HFFc6 (cell line): ENCODE data around the gene PSMG4. TPM values are rescaled to one million over a fixed set of nuclear protein-coding genes. Genes with fewer than 3 reads are reported as not detected.

Experiments
- DNase-seq: peaks from one replicate; pipeline ENCODE4 v3.0.0-alpha.2; 2018
- H3K27ac Mint-ChIP-seq: 2 replicates; pipeline ENCODE4 v1.8.0; 2020; ENCODE audit warnings: mild to moderate bottlenecking, mixed read lengths
- H3K27me3 Mint-ChIP-seq: 2 replicates; pipeline ENCODE4 v1.8.0; 2021; ENCODE audit warnings: mild to moderate bottlenecking, moderate library complexity, mixed read lengths; ENCODE audit not compliant: insufficient read depth
- H3K36me3 Mint-ChIP-seq: 2 replicates; pipeline ENCODE4 v1.8.0; 2021; ENCODE audit warnings: low read depth, mixed read lengths
- H3K4me1 Mint-ChIP-seq: 2 replicates; pipeline ENCODE4 v1.8.0; 2020; ENCODE audit warnings: low read depth, mixed read lengths
- H3K4me3 Mint-ChIP-seq: 2 replicates; pipeline ENCODE4 v1.8.0; 2020; ENCODE audit warnings: mild to moderate bottlenecking, moderate library complexity, mixed read lengths
- H3K9me3 Mint-ChIP-seq: 2 replicates; pipeline ENCODE4 v1.8.0; 2020; ENCODE audit warnings: mild to moderate bottlenecking, mixed read lengths
- CTCF ChIP-seq: fragments of 200-600 bp; sonication (generic); IDR thresholded peaks from 2 replicates; pipeline ENCODE4 v1.5.0; 2021; ENCODE audit warnings: antibody characterized with exemption, mild to moderate bottlenecking
- total RNA-seq, 6 experiments: library from RNA; stranded (reverse); fragmentation: NEBNext Ultra II Directional; extraction: Animal tissue kit (Norgen Biotek cat#: 25700); gene quantifications; 2 replicates in 1 of 6; 3 replicates in 5 of 6; pipeline ENCODE4 v1.2.3, GENCODE V29; 2021

The PSMG4 gene
- total RNA-seq, 6 experiments from 2014 or later = 14.9 to 20.1 (median 17.6) TPM

GRCh38 chr6:3258201-3258600, 546 bp upstream of the PSMG4 start:
- no peak for TF ChIP-seq CTCF
- peaks cover 13% of the 10 kb centered on the region for H3K36me3 Mint-ChIP-seq
- DNase-seq = no peak
- H3K4me1 Mint-ChIP-seq = peaks cover 27% of the 10 kb centered on the region
- peaks cover 11% of the 10 kb centered on the region for H3K27me3 Mint-ChIP-seq
- H3K27ac Mint-ChIP-seq = no peak overlapping the region
- H3K4me3 Mint-ChIP-seq = peak overlapping the region; percentile 64; the same call in 1 of the 2 replicates
- peaks cover 7% of the 10 kb centered on the region; the same call in 1 of the 2 replicates for H3K9me3 Mint-ChIP-seq

GRCh38 chr6:3259491-3259958, 778 bp downstream of the PSMG4 start:
- Mint-ChIP-seq H3K36me3 (peaks cover 9% of the 10 kb centered on the region; the same call in 1 of the 2 replicates), H3K4me3 (peak overlapping the region; percentile 96), H3K4me1 (peaks cover 31% of the 10 kb centered on the region), H3K9me3 (peaks cover under 1% of the 10 kb centered on the region; the same call in 1 of the 2 replicates), H3K27me3 (peaks cover 11% of the 10 kb centered on the region), H3K27ac (peak overlapping the region; percentile 86)
- peak; percentile 41 for DNase-seq
- no peak for TF ChIP-seq CTCF

- H3K9me3 Mint-ChIP-seq = no peaks in the 10 kb centered on the region
- peaks cover 9% of the 10 kb centered on the region; the same call in 1 of the 2 replicates for H3K36me3 Mint-ChIP-seq
- DNase-seq = no peak
- peaks cover 31% of the 10 kb centered on the region for H3K4me1 Mint-ChIP-seq
- H3K4me3 Mint-ChIP-seq = peak overlapping the region; percentile 96; the same call in 1 of the 2 replicates
- H3K27me3 Mint-ChIP-seq = peaks cover 9% of the 10 kb centered on the region
- TF ChIP-seq CTCF = no peak
- no peak overlapping the region for H3K27ac Mint-ChIP-seq
Measured at GRCh38 chr6:3260296-3260695, 1.5 kb downstream of the PSMG4 start.

- H3K4me3 Mint-ChIP-seq = peak overlapping the region; percentile 96
- peak overlapping the region; percentile 42 for H3K27ac Mint-ChIP-seq
- DNase-seq = no peak
- peaks cover 9% of the 10 kb centered on the region for H3K27me3 Mint-ChIP-seq
- H3K36me3 Mint-ChIP-seq = peaks cover 9% of the 10 kb centered on the region; the same call in 1 of the 2 replicates
- no peak for TF ChIP-seq CTCF
- no peaks in the 10 kb centered on the region for H3K9me3 Mint-ChIP-seq
- peaks cover 31% of the 10 kb centered on the region for H3K4me1 Mint-ChIP-seq
Measured at GRCh38 chr6:3260772-3261517, 2.2 kb downstream of the PSMG4 start.

- no peak for TF ChIP-seq CTCF
- Mint-ChIP-seq H3K27me3 (peaks cover 6% of the 10 kb centered on the region), H3K9me3 (no peaks in the 10 kb centered on the region), H3K27ac (0 out of 2 replicates have a peak overlapping the region, but pooled peaks have one; percentile 42), H3K36me3 (peaks cover 11% of the 10 kb centered on the region; the same call in 1 of the 2 replicates), H3K4me1 (peaks cover 31% of the 10 kb centered on the region), H3K4me3 (peak overlapping the region; percentile 96; the same call in 1 of the 2 replicates)
- DNase-seq = no peak
Measured at GRCh38 chr6:3261518-3261820, 2.7 kb downstream of the PSMG4 start.
